ENCODE measurements around the gene SPOPL. TPM values are rescaled to one million over a fixed set of nuclear protein-coding genes. Genes with fewer than 3 reads are reported as not detected.

SPOPL gene
- total and polyA plus RNA-seq, 9 of the 15 experiments (the other 6 are each of a cell fraction or from before 2014, with no cell fraction given), result 0.53 to 6.1 (median 4.1) TPM

DNA sequence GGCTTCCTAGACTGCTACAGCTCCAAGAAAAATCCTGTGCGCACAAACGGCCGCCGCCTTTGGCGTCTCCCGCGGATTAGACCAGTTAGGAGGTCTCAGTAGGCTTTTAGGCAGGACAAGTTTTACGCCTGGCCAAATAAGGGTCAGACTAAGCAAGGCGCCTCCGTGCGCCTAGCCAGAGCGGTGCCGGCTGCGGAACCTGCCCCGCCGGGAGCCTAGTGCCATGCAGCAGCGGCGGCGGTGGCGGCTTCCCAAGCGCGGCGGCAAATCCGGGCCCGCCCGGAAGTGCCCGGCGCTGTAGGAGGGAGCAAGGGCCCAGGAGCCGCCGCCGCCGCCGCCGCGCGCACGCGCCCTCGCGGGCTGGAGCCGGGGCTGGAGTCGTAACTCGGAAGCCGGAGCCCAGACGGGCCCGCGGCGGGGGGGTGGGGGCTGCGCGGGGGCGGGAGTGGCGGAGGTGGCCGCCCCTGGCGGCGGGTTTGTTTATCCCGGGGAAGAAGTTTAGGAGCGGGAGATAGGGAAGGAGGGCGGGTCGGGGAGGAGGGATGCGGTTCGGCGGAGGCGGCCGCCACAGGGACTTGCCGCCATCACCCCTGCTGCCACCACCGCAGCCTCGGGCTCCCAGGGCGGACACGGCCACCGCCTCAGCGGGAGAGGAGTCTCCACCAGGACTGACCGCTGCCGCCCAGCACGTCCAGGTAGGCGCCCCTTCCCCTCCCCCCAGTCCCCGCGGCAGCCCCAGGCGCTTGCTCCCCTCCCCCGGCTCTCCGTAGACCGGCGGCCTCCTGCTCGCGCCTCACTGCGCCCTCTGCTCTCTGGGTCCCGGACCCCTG is at the start of gene SPOPL (continued):
- TF ChIP-seq, protein P1, sequence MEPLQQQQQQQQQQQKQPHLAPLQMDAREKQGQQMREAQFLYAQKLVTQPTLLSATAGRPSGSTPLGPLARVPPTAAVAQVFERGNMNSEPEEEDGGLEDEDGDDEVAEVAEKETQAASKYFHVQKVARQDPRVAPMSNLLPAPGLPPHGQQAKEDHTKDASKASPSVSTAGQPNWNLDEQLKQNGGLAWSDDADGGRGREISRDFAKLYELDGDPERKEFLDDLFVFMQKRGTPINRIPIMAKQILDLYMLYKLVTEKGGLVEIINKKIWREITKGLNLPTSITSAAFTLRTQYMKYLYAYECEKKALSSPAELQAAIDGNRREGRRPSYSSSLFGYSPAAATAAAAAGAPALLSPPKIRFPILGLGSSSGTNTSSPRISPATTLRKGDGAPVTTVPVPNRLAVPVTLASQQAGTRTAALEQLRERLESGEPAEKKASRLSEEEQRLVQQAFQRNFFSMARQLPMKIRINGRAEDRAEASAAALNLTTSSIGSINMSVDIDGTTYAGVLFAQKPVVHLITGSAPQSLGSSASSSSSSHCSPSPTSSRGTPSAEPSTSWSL (CRISPR knock-in tag; IDR thresholded peaks at IDR 0.05; ENCODE audit: borderline replicate concordance), result no peak
- TF ChIP-seq IRF2 (CRISPR knock-in tag; IDR thresholded peaks at IDR 0.05) (no peak), POLR2B (IDR thresholded peaks at IDR 0.05; ENCODE audit: low read depth, partially characterized antibody) (peak; percentile 57), GATAD2B (IDR thresholded peaks at IDR 0.05; ENCODE audit: borderline replicate concordance) (peak; percentile 82; the same call in 1 of the 2 replicates), ZNF695 (CRISPR knock-in tag; IDR thresholded peaks at IDR 0.05) (no peak), MYC (IDR thresholded peaks at IDR 0.05; ENCODE audit: low read depth, low read length) (peak; percentile 88), MYC (CRISPR knock-in tag; IDR thresholded peaks at IDR 0.05; ENCODE audit: borderline replicate concordance, low read depth) (no peak), COPS2 (conservative IDR thresholded peaks at IDR 0.05) (no peak), GATAD2A (IDR thresholded peaks at IDR 0.05) (no peak), TOE1 (IDR thresholded peaks at IDR 0.05; ENCODE audit: borderline replicate concordance) (no peak), TOE1 (CRISPR knock-in tag; IDR thresholded peaks at IDR 0.05; ENCODE audit: borderline replicate concordance, low read depth) (no peak), CREM (IDR thresholded peaks at IDR 0.05; ENCODE audit: low read depth) (no peak), TAF7 (tag; IDR thresholded peaks at IDR 0.05) (peak; percentile 60; the same call in 1 of the 2 replicates), TAF9B (IDR thresholded peaks at IDR 0.05; ENCODE audit: partially characterized antibody) (peak; percentile 35), YBX1 (IDR thresholded peaks at IDR 0.05) (no peak), NFRKB (IDR thresholded peaks at IDR 0.05; ENCODE audit: low read depth) (0 out of 2 replicates have a peak, but pooled peaks have one; percentile 57)
- TF ChIP-seq, protein P2, sequence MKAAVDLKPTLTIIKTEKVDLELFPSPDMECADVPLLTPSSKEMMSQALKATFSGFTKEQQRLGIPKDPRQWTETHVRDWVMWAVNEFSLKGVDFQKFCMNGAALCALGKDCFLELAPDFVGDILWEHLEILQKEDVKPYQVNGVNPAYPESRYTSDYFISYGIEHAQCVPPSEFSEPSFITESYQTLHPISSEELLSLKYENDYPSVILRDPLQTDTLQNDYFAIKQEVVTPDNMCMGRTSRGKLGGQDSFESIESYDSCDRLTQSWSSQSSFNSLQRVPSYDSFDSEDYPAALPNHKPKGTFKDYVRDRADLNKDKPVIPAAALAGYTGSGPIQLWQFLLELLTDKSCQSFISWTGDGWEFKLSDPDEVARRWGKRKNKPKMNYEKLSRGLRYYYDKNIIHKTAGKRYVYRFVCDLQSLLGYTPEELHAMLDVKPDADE (conservative IDR thresholded peaks at IDR 0.05; ENCODE audit: control insufficient read depth, low read depth, low read length), result 0 out of 2 replicates have a peak, but pooled peaks have one; percentile 22
- TF ChIP-seq, protein P3, sequence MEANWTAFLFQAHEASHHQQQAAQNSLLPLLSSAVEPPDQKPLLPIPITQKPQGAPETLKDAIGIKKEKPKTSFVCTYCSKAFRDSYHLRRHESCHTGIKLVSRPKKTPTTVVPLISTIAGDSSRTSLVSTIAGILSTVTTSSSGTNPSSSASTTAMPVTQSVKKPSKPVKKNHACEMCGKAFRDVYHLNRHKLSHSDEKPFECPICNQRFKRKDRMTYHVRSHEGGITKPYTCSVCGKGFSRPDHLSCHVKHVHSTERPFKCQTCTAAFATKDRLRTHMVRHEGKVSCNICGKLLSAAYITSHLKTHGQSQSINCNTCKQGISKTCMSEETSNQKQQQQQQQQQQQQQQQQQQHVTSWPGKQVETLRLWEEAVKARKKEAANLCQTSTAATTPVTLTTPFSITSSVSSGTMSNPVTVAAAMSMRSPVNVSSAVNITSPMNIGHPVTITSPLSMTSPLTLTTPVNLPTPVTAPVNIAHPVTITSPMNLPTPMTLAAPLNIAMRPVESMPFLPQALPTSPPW (CRISPR knock-in tag; IDR thresholded peaks at IDR 0.05), result peak; percentile 100
- TF ChIP-seq, protein P4, sequence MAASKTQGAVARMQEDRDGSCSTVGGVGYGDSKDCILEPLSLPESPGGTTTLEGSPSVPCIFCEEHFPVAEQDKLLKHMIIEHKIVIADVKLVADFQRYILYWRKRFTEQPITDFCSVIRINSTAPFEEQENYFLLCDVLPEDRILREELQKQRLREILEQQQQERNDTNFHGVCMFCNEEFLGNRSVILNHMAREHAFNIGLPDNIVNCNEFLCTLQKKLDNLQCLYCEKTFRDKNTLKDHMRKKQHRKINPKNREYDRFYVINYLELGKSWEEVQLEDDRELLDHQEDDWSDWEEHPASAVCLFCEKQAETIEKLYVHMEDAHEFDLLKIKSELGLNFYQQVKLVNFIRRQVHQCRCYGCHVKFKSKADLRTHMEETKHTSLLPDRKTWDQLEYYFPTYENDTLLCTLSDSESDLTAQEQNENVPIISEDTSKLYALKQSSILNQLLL (CRISPR knock-in tag; IDR thresholded peaks at IDR 0.05; ENCODE audit: borderline replicate concordance), result no peak
- TF ChIP-seq, protein P5, sequence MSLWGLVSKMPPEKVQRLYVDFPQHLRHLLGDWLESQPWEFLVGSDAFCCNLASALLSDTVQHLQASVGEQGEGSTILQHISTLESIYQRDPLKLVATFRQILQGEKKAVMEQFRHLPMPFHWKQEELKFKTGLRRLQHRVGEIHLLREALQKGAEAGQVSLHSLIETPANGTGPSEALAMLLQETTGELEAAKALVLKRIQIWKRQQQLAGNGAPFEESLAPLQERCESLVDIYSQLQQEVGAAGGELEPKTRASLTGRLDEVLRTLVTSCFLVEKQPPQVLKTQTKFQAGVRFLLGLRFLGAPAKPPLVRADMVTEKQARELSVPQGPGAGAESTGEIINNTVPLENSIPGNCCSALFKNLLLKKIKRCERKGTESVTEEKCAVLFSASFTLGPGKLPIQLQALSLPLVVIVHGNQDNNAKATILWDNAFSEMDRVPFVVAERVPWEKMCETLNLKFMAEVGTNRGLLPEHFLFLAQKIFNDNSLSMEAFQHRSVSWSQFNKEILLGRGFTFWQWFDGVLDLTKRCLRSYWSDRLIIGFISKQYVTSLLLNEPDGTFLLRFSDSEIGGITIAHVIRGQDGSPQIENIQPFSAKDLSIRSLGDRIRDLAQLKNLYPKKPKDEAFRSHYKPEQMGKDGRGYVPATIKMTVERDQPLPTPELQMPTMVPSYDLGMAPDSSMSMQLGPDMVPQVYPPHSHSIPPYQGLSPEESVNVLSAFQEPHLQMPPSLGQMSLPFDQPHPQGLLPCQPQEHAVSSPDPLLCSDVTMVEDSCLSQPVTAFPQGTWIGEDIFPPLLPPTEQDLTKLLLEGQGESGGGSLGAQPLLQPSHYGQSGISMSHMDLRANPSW (CRISPR knock-in tag; IDR thresholded peaks at IDR 0.05), result no peak
